Uterus (tissue), 2 donors: ENCODE measurements around the gene MYBPC3.

Source experiments
- CTCF ChIP-seq, 4 experiments: fragments of 200-600 bp in 2 of 4; fragments of 450-650 bp in 2 of 4; sonication (generic) in 2 of 4; IDR thresholded peaks; one replicate each; pipeline ENCODE4 v1.5.1; 2016 to 2019; ENCODE audit warnings: antibody characterized with exemption in 4 of 4, mild to moderate bottlenecking in 2 of 4, moderate library complexity in 1 of 4
- POLR2A ChIP-seq, 2 donors: fragments of 450-650 bp; IDR thresholded peaks; one replicate each; pipeline ENCODE4 v1.6.1; 2016; ENCODE audit warnings: antibody characterized with exemption in 2 of 2, mild to moderate bottlenecking in 1 of 2, moderate library complexity in 1 of 2

- no peak for TF ChIP-seq CTCF (IDR thresholded peaks at IDR 0.05)
- no peak for TF ChIP-seq POLR2A (IDR thresholded peaks at IDR 0.05)
Observed at GRCh38 chr11:47387944-47388696, 35.6 kb upstream of the MYBPC3 start.
